ENCODE measurements around the gene PTTG2. TPM values are rescaled to one million over a fixed set of nuclear protein-coding genes. Genes with fewer than 3 reads are reported as not detected.

Gene PTTG2
- polyA plus RNA-seq, 1 experiment = not detected

GRCh38 chr4:37989398-37990260, 29.4 kb downstream of the PTTG2 start:
- CTCF ChIA-PET = no interaction called here
- H3K27me3 ChIP-seq (ENCODE audit: control insufficient read depth, insufficient read depth, low read length) = no peaks in the 10 kb centered on the region
- no peak for TF ChIP-seq CTCF (IDR thresholded peaks at IDR 0.05; ENCODE audit: insufficient read depth, low read depth, low read length)
- no peak for DNase-seq (ENCODE audit: low read depth)
- H3K4me3 ChIP-seq (ENCODE audit: low read depth, low read length) = no peak overlapping the region
- POLR2A ChIA-PET = no interaction called here
- H3K36me3 ChIP-seq (ENCODE audit: control insufficient read depth, insufficient read depth, low read length) = no peaks in the 10 kb centered on the region

GRCh38 chr4:37990731-37991245, 30.6 kb downstream of the PTTG2 start:
- Histone ChIP-seq H3K4me3 (ENCODE audit: low read depth, low read length) (no peak overlapping the region), H3K27me3 (ENCODE audit: control insufficient read depth, insufficient read depth, low read length) (no peaks in the 10 kb centered on the region), H3K36me3 (ENCODE audit: control insufficient read depth, insufficient read depth, low read length) (no peaks in the 10 kb centered on the region)
- POLR2A ChIA-PET = interaction anchor here (0.6 to 0.7 kb wide), 2 partner anchors 59 to 111 kb away, joined by 3 to 7 read pairs; no protein-coding TSS in a partner anchor
- CTCF ChIA-PET = interaction anchor here (0.8 to 1.2 kb wide), 2 partner anchors 12 to 13 kb away, joined by 3 read pairs; no protein-coding TSS in a partner anchor
- no peak for DNase-seq (ENCODE audit: low read depth)
- TF ChIP-seq CTCF (IDR thresholded peaks at IDR 0.05; ENCODE audit: insufficient read depth, low read depth, low read length) = no peak

GRCh38 chr4:37991623-37992410, 31.6 kb downstream of the PTTG2 start:
- ChIA-PET CTCF (interaction anchor here (1.2 kb wide), 1 partner anchor 12 kb away, joined by 3 read pairs; no protein-coding TSS in a partner anchor), POLR2A (interaction anchor here (0.6 to 0.7 kb wide), 2 partner anchors 60 to 110 kb away, joined by 3 to 7 read pairs; no protein-coding TSS in a partner anchor)
- H3K36me3 ChIP-seq (ENCODE audit: control insufficient read depth, insufficient read depth, low read length) = no peaks in the 10 kb centered on the region

GRCh38 chr4:37993806-37994205, 33.6 kb downstream of the PTTG2 start:
- POLR2A ChIA-PET = no interaction called here
- Histone ChIP-seq H3K36me3 (ENCODE audit: control insufficient read depth, insufficient read depth, low read length) (no peaks in the 10 kb centered on the region), H3K27me3 (ENCODE audit: control insufficient read depth, insufficient read depth, low read length) (no peaks in the 10 kb centered on the region), H3K4me3 (ENCODE audit: low read depth, low read length) (no peak overlapping the region)
- CTCF ChIA-PET = interaction anchor here (1.7 kb wide), 1 partner anchor 15 kb away, joined by 4 read pairs; no protein-coding TSS in a partner anchor
- DNase-seq (ENCODE audit: low read depth) = no peak
- TF ChIP-seq CTCF (IDR thresholded peaks at IDR 0.05; ENCODE audit: insufficient read depth, low read depth, low read length) = no peak

More at GRCh38 chr4:37991623-37992410, 31.6 kb downstream of the PTTG2 start:
- Histone ChIP-seq H3K4me3 (ENCODE audit: low read depth, low read length) (no peak overlapping the region), H3K27me3 (ENCODE audit: control insufficient read depth, insufficient read depth, low read length) (no peaks in the 10 kb centered on the region)
- no peak for DNase-seq (ENCODE audit: low read depth)
- TF ChIP-seq CTCF (IDR thresholded peaks at IDR 0.05; ENCODE audit: insufficient read depth, low read depth, low read length) = no peak

- ChIA-PET POLR2A (no interaction called here), CTCF (no interaction called here)
- no peaks in the 10 kb centered on the region for H3K27me3 ChIP-seq (ENCODE audit: control insufficient read depth, insufficient read depth, low read length)
- DNase-seq (ENCODE audit: low read depth) = no peak
- no peak for TF ChIP-seq CTCF (IDR thresholded peaks at IDR 0.05; ENCODE audit: insufficient read depth, low read depth, low read length)
- H3K4me3 ChIP-seq (ENCODE audit: low read depth, low read length) = no peak overlapping the region
- no peaks in the 10 kb centered on the region for H3K36me3 ChIP-seq (ENCODE audit: control insufficient read depth, insufficient read depth, low read length)
Observed at GRCh38 chr4:37994569-37994968, 34.4 kb downstream of the PTTG2 start.
